OCI-LY3 (cell line): ENCODE measurements around the gene SRR.
"Not testable (repeated sequence)": the region's sequence is repeated elsewhere in the genome, so short reads cannot be mapped to it uniquely, and the experiment has no call there.

ENCODE experiments used
- H2AFZ ChIP-seq: fragments of 200-600, 300-600 bp; shearing (Covaris generic); 2 replicates; pipeline ENCODE4 v1.6.0; 2014; ENCODE audit warnings: antibody characterized with exemption, low read depth, low read length
- H3K27ac ChIP-seq: fragments of 200-600, 300-600 bp; sonication (generic); 2 replicates; pipeline ENCODE4 v1.5.1; 2014; ENCODE audit warnings: mild to moderate bottlenecking, low read length, moderate library complexity, mixed read lengths
- H3K27me3 ChIP-seq: fragments of 200-600, 300-600 bp; sonication (generic); 2 replicates; pipeline ENCODE4 v1.6.1; 2014; ENCODE audit warnings: low read depth, low read length, mixed read lengths
- H3K36me3 ChIP-seq: fragments of 200-600, 300-600 bp; sonication (generic); replicated peaks from 2 replicates; pipeline ENCODE3; 2014; ENCODE audit warnings: low read depth, low read length, mixed read lengths
- H3K4me1 ChIP-seq: fragments of 300-600, 200-600 bp; sonication (generic); 2 replicates; pipeline ENCODE4 v1.6.1; 2014; ENCODE audit warnings: low read length, mixed read lengths
- H3K4me2 ChIP-seq: fragments of 200-600, 300-600 bp; sonication (generic); 2 replicates; pipeline ENCODE4 v1.6.1; 2014; ENCODE audit warnings: low read length, mixed read lengths
- H3K4me3 ChIP-seq: fragments of 300-600, 200-600 bp; sonication (generic); 2 replicates; pipeline ENCODE4 v1.5.1; 2014; ENCODE audit warnings: antibody characterized with exemption, mild to moderate bottlenecking, low read length, moderate library complexity
- H3K79me2 ChIP-seq: fragments of 300-600, 200-600 bp; shearing (Covaris generic); 2 replicates; pipeline ENCODE4 v1.6.1; 2014; ENCODE audit warnings: mild to moderate bottlenecking, low read length, mixed read lengths
- H3K9ac ChIP-seq: fragments of 300-600, 200-600 bp; shearing (Covaris generic); 2 replicates; pipeline ENCODE4 v1.6.0; 2014; ENCODE audit warnings: mild to moderate bottlenecking, low read length, moderate library complexity
- H3K9me3 ChIP-seq: fragments of 200-600, 300-600 bp; shearing (Covaris generic); 2 replicates; pipeline ENCODE4 v1.6.1; 2014; ENCODE audit warnings: low read length, mixed read lengths; ENCODE audit not compliant: insufficient read depth
- H4K20me1 ChIP-seq: fragments of 200-600, 300-600 bp; sonication (generic); 2 replicates; pipeline ENCODE4 v1.6.1; 2016; ENCODE audit warnings: low read length, mixed read lengths; ENCODE audit not compliant: insufficient read depth
- EZH2phosphoT487 ChIP-seq: fragments of 200-600 bp; shearing (Covaris generic); IDR thresholded peaks from 2 replicates; pipeline ENCODE4 v1.6.1; 2018; ENCODE audit warnings: antibody characterized with exemption, mixed run types, low read depth
- TF ChIP-seq, protein P1 (sequence below): fragments of 200-600, 300-600 bp; sonication (generic); IDR thresholded peaks from 2 replicates; pipeline ENCODE4 v1.5.1; 2014; ENCODE audit warnings: antibody characterized with exemption, low read length, low read depth

Gene SRR

DNA sequence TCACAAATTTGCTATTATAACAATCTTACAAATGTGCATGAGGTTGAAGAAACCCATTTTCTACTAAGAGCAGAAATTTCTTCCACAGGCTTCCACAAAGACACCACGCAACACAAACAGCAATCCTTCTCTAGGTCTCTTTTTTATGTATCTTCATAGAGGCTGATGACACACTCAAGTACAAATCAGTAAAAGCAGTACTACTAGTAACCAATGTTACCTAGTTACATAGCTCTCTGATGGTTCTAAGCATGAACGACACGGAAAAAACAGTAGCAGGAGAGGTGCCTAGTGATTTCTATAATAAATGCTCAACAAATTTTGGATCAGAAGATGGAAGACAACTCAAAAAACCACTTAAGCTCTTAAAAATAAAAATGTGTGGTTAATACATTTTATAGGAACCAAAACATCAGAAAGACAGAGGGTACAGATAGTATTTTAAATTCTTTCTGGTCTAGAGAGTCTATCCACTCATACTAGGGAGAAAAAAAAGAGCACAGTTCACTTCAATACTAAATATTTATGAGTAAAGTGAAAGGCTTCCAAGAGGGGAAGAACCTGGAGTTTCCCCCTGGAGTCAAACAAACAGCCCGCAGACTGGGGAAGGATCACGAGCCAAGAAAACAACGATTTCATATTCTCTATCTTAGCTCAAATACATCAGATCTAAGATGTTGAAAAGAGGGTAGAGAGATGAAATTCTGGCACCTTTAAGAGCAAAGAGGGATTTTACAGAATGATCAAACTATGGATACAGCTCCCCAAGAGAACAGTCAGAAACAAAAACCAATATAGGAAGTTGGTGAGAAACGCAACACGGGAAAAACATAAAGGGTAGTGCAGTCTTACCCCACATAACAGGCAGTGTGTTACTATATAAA lies 40.3 kb upstream of the SRR start:
- H3K79me2 ChIP-seq, result no peaks in the 10 kb centered on the region
- no peaks in the 10 kb centered on the region for H3K27me3 ChIP-seq
- H3K4me2 ChIP-seq, result no peak overlapping the region
- H4K20me1 ChIP-seq, result no peaks in the 10 kb centered on the region
- no peak overlapping the region for H3K27ac ChIP-seq
- H3K9ac ChIP-seq, result no peak overlapping the region
- H3K4me3 ChIP-seq, result no peak overlapping the region
- TF ChIP-seq EZH2phosphoT487, result no peak
- TF ChIP-seq, protein P1, sequence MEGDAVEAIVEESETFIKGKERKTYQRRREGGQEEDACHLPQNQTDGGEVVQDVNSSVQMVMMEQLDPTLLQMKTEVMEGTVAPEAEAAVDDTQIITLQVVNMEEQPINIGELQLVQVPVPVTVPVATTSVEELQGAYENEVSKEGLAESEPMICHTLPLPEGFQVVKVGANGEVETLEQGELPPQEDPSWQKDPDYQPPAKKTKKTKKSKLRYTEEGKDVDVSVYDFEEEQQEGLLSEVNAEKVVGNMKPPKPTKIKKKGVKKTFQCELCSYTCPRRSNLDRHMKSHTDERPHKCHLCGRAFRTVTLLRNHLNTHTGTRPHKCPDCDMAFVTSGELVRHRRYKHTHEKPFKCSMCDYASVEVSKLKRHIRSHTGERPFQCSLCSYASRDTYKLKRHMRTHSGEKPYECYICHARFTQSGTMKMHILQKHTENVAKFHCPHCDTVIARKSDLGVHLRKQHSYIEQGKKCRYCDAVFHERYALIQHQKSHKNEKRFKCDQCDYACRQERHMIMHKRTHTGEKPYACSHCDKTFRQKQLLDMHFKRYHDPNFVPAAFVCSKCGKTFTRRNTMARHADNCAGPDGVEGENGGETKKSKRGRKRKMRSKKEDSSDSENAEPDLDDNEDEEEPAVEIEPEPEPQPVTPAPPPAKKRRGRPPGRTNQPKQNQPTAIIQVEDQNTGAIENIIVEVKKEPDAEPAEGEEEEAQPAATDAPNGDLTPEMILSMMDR, result no peak
- H3K36me3 ChIP-seq, result no peaks in the 10 kb centered on the region
- H2AFZ ChIP-seq, result no peak overlapping the region
- peaks cover 16% of the 10 kb centered on the region for H3K4me1 ChIP-seq
- H3K9me3 ChIP-seq, result peaks cover 5% of the 10 kb centered on the region; the same call in 1 of the 2 replicates

- H3K4me1 ChIP-seq, result peaks cover 13% of the 10 kb centered on the region
- no peak overlapping the region for H2AFZ ChIP-seq
Observed at GRCh38 chr17:2264067-2264860, 39.5 kb upstream of the SRR start.

DNA sequence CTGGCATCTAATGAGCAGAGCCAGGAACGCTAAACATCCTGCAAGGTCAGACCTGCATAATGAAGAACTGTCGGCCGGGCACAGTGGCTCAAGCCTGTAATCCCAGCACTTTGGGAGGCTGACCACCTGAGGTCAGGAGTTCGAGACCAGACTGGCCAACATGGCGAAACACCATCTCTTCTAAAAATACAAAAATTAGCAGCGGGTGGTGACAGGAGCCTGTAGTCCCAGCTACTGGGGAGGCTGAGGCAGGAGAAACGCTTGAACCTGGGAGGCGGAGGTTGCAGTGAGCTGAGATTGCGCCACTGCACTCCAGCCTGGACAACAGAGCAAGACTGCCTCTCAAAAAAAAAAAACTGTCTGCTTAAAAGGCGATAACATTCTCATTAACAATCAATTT lies 38.6 kb upstream of the SRR start:
- H2AFZ ChIP-seq, H3K4me2 ChIP-seq, H3K27ac ChIP-seq, H3K4me1 ChIP-seq, H4K20me1 ChIP-seq, H3K79me2 ChIP-seq, H3K4me3 ChIP-seq, H3K9ac ChIP-seq, H3K9me3 ChIP-seq, H3K27me3 ChIP-seq, H3K36me3 ChIP-seq: not testable (repeated sequence)

More at GRCh38 chr17:2264067-2264860, 39.5 kb upstream of the SRR start:
- Histone ChIP-seq H3K9me3 (peaks cover 5% of the 10 kb centered on the region; the same call in 1 of the 2 replicates), H3K27me3 (no peaks in the 10 kb centered on the region), H3K36me3 (no peaks in the 10 kb centered on the region), H3K27ac (no peak overlapping the region), H3K9ac (no peak overlapping the region), H3K4me3 (no peak overlapping the region), H4K20me1 (no peaks in the 10 kb centered on the region), H3K4me2 (no peak overlapping the region), H3K79me2 (no peaks in the 10 kb centered on the region)
- TF ChIP-seq, protein P1, result no peak

- no peaks in the 10 kb centered on the region for H3K79me2 ChIP-seq
- no peak overlapping the region for H2AFZ ChIP-seq
- H3K4me1 ChIP-seq, result no peaks in the 10 kb centered on the region
- H4K20me1 ChIP-seq, result no peaks in the 10 kb centered on the region
- no peak overlapping the region for H3K9ac ChIP-seq
- TF ChIP-seq, protein P1, result no peak
- TF ChIP-seq EZH2phosphoT487, result no peak
- no peaks in the 10 kb centered on the region for H3K36me3 ChIP-seq
- no peak overlapping the region for H3K27ac ChIP-seq
- H3K9me3 ChIP-seq, result peaks cover 5% of the 10 kb centered on the region; the same call in 1 of the 2 replicates
- H3K4me2 ChIP-seq, result no peak overlapping the region
- H3K27me3 ChIP-seq, result no peaks in the 10 kb centered on the region
- no peak overlapping the region for H3K4me3 ChIP-seq
Observed at GRCh38 chr17:2266045-2266864, 37.5 kb upstream of the SRR start.
